ENCODE measurements around the gene GMCL1.

GMCL1 gene

GRCh38 chr2:69911985-69912563 is 82.6 kb downstream of the GMCL1 start:
- TF ChIP-seq RAD21 (IDR thresholded peaks at IDR 0.05; ENCODE audit: low read depth) (peak; percentile 64), NFIC (IDR thresholded peaks at IDR 0.05) (no peak)

GRCh38 chr2:69914164-69914949 is 84.9 kb downstream of the GMCL1 start:
- TF ChIP-seq TAF1 (IDR thresholded peaks at IDR 0.05; ENCODE audit: low read depth) (peak; percentile 88), EGR1 (IDR thresholded peaks at IDR 0.05) (no peak), FOXM1 (IDR thresholded peaks at IDR 0.05; ENCODE audit: borderline replicate concordance, low read depth) (0 out of 2 replicates have a peak, but pooled peaks have one; percentile 48), NFIC (IDR thresholded peaks at IDR 0.05) (peak; percentile 56; the same call in 1 of the 2 replicates), RAD21 (IDR thresholded peaks at IDR 0.05; ENCODE audit: low read depth) (peak; percentile 20; the same call in 1 of the 2 replicates), CEBPB (IDR thresholded peaks at IDR 0.05) (no peak), TCF12 (IDR thresholded peaks at IDR 0.05; ENCODE audit: low read depth) (peak; percentile 26), TEAD4 (IDR thresholded peaks at IDR 0.05) (no peak), ZBTB7A (IDR thresholded peaks at IDR 0.05; ENCODE audit: low read depth) (0 out of 2 replicates have a peak, but pooled peaks have one; percentile 16), YY1 (IDR thresholded peaks at IDR 0.05; ENCODE audit: low read depth) (peak; percentile 57), CREB1 (IDR thresholded peaks at IDR 0.05; ENCODE audit: low read depth) (peak; percentile 76), MAX (IDR thresholded peaks at IDR 0.05) (peak; percentile 98), REST (IDR thresholded peaks at IDR 0.05; ENCODE audit: low read depth) (no peak), USF1 (IDR thresholded peaks at IDR 0.05) (peak; percentile 22), EP300 (IDR thresholded peaks at IDR 0.05; ENCODE audit: borderline replicate concordance) (0 out of 2 replicates have a peak, but pooled peaks have one; percentile 36)

GRCh38 chr2:69914950-69915945 is 85.8 kb downstream of the GMCL1 start, which contains the start of gene MXD1:
MXD1 (plus strand) TSS chr2:69915109; CDS start chr2:69915331, 222 bp downstream.
- TF ChIP-seq YY1 (IDR thresholded peaks at IDR 0.05; ENCODE audit: low read depth), result peak; percentile 63; the same call in 1 of the 2 replicates
- 0 out of 2 replicates have a peak, but pooled peaks have one; percentile 31 for TF ChIP-seq ZBTB7A (IDR thresholded peaks at IDR 0.05; ENCODE audit: low read depth)
- peak; percentile 29; the same call in 1 of the 2 replicates for TF ChIP-seq TAF1 (IDR thresholded peaks at IDR 0.05; ENCODE audit: low read depth)
- no peak for TF ChIP-seq CREB1 (IDR thresholded peaks at IDR 0.05; ENCODE audit: low read depth)

- TF ChIP-seq YY1 (IDR thresholded peaks at IDR 0.05; ENCODE audit: low read depth) (no peak), TEAD4 (IDR thresholded peaks at IDR 0.05) (no peak), MAX (IDR thresholded peaks at IDR 0.05) (no peak), ZBTB7A (IDR thresholded peaks at IDR 0.05; ENCODE audit: low read depth) (no peak), CEBPB (IDR thresholded peaks at IDR 0.05) (no peak), TCF12 (IDR thresholded peaks at IDR 0.05; ENCODE audit: low read depth) (no peak), EGR1 (IDR thresholded peaks at IDR 0.05) (no peak), EP300 (IDR thresholded peaks at IDR 0.05; ENCODE audit: borderline replicate concordance) (no peak), USF1 (IDR thresholded peaks at IDR 0.05) (no peak), NFIC (IDR thresholded peaks at IDR 0.05) (no peak), RAD21 (IDR thresholded peaks at IDR 0.05; ENCODE audit: low read depth) (no peak), CREB1 (IDR thresholded peaks at IDR 0.05; ENCODE audit: low read depth) (no peak), REST (IDR thresholded peaks at IDR 0.05; ENCODE audit: low read depth) (no peak), TAF1 (IDR thresholded peaks at IDR 0.05; ENCODE audit: low read depth) (no peak), FOXM1 (IDR thresholded peaks at IDR 0.05; ENCODE audit: borderline replicate concordance, low read depth) (no peak)
These were observed 86.6 kb downstream of the GMCL1 start for GRCh38 chr2:69916106-69916505.
